DND-41 (cell line): ENCODE data around the gene SNTG2.

Experiments used
- CTCF ChIP-seq: IDR thresholded peaks from 2 replicates; pipeline ENCODE4 v1.5.1; 2012; ENCODE audit warnings: borderline replicate concordance, low read length, moderate library complexity, mild to moderate bottlenecking; ENCODE audit not compliant: poor library complexity, severe bottlenecking; ENCODE audit errors: extremely low read depth
- EZH2 ChIP-seq: IDR thresholded peaks from 3 replicates; pipeline ENCODE4 v1.6.1; 2012; ENCODE audit warnings: borderline replicate concordance, low read depth, mild to moderate bottlenecking, moderate library complexity, low read length, inconsistent platforms; ENCODE audit not compliant: severe bottlenecking

- TF ChIP-seq CTCF (no peak), EZH2 (no peak)
Measured at GRCh38 chr2:1254662-1255343, 304.2 kb downstream of the SNTG2 start.
